GM18498 (cell line): ENCODE results near the gene FOXK1.
"Not testable (repeated sequence)": the region's sequence is repeated elsewhere in the genome, so short reads cannot be mapped to it uniquely, and the experiment has no call there.

Experiments
- ATAC-seq: cut with Tn5 transposase; IDR thresholded peaks from one replicate; pipeline ENCODE4 v1.9.1; 2021; ENCODE audit warnings: mild to moderate bottlenecking, moderate library complexity; ENCODE audit not compliant: unreplicated experiment

The FOXK1 gene

GRCh38 chr7:4665661-4666060 is 16.4 kb upstream of the FOXK1 start:
- ATAC-seq: no peak

GRCh38 chr7:4667776-4668509 is 14.2 kb upstream of the FOXK1 start:
- ATAC-seq: no peak

- no peak for ATAC-seq
These were observed 13.6 kb upstream of the FOXK1 start for GRCh38 chr7:4668510-4668847.

- no peak for ATAC-seq
These were observed 11.3 kb upstream of the FOXK1 start for GRCh38 chr7:4670791-4671190.

- ATAC-seq: no peak
These were observed 6.2 kb upstream of the FOXK1 start for GRCh38 chr7:4675771-4676367.

- not testable (repeated sequence) for ATAC-seq
These were observed 4.6 kb upstream of the FOXK1 start for GRCh38 chr7:4677518-4677917.

GRCh38 chr7:4681218-4681851 is 760 bp upstream of the FOXK1 start:
- ATAC-seq: peak; percentile 1

- peak; percentile 35 for ATAC-seq
These were observed 537 bp downstream of the FOXK1 start for GRCh38 chr7:4682621-4683042.

GRCh38 chr7:4683043-4683883 is 1.2 kb downstream of the FOXK1 start:
- ATAC-seq: no peak

- peak; percentile 31 for ATAC-seq
These were observed 1.9 kb downstream of the FOXK1 start for GRCh38 chr7:4683884-4684565.

- no peak for ATAC-seq
These were observed 2.8 kb downstream of the FOXK1 start for GRCh38 chr7:4684846-4685245.

GRCh38 chr7:4685676-4686075 is 3.6 kb downstream of the FOXK1 start:
- ATAC-seq: not testable (repeated sequence)

- ATAC-seq: no peak
These were observed 5.9 kb downstream of the FOXK1 start for GRCh38 chr7:4687956-4688355.

GRCh38 chr7:4689151-4689550 is 7.1 kb downstream of the FOXK1 start:
- no peak for ATAC-seq

GRCh38 chr7:4689668-4690067 is 7.6 kb downstream of the FOXK1 start:
- ATAC-seq: no peak

GRCh38 chr7:4690953-4691856 is 9.1 kb downstream of the FOXK1 start:
- ATAC-seq: no peak

- no peak for ATAC-seq
These were observed 10.0 kb downstream of the FOXK1 start for GRCh38 chr7:4692055-4692454.

- ATAC-seq: not testable (repeated sequence)
These were observed 10.5 kb downstream of the FOXK1 start for GRCh38 chr7:4692622-4693021.

GRCh38 chr7:4693152-4693551 is 11.1 kb downstream of the FOXK1 start:
- no peak for ATAC-seq

GRCh38 chr7:4693749-4694148 is 11.7 kb downstream of the FOXK1 start:
- no peak for ATAC-seq
